RWPE2 (cell line): ENCODE measurements around the gene KCNQ2.

ENCODE experiments used
- ATAC-seq: fragments of 200-7000 bp; cut with Tn5 transposase; 3 replicates; pipeline ENCODE4 v1.9.1; 2021; ENCODE audit warnings: low read depth
- DNase-seq: peaks from one replicate; pipeline ENCODE4 v3.0.0-alpha.2; 2020; ENCODE audit warnings: low spot score
- H3K27ac ChIP-seq: fragments of 450-650 bp; 2 replicates; pipeline ENCODE4 v1.5.1; 2017; ENCODE audit warnings: mild to moderate bottlenecking; ENCODE audit not compliant: poor library complexity, severe bottlenecking
- H3K27me3 ChIP-seq: fragments of 250-450 bp; sonication (Bioruptor Pico); 2 replicates; pipeline ENCODE4 v1.5.1; 2021; ENCODE audit warnings: mild to moderate bottlenecking, moderate library complexity; ENCODE audit not compliant: insufficient read depth, poor library complexity, severe bottlenecking
- H3K36me3 ChIP-seq: fragments of 250-450 bp; sonication (Bioruptor Pico); 2 replicates; pipeline ENCODE4 v1.5.1; 2020; ENCODE audit warnings: low read depth, mild to moderate bottlenecking, moderate library complexity
- H3K4me1 ChIP-seq: fragments of 250-450 bp; sonication (Bioruptor Pico); 2 replicates; pipeline ENCODE4 v1.5.1; 2021; ENCODE audit warnings: mild to moderate bottlenecking, moderate library complexity; ENCODE audit not compliant: insufficient read depth, poor library complexity, severe bottlenecking
- H3K4me3 ChIP-seq: fragments of 250-450 bp; sonication (Bioruptor Pico); 2 replicates; pipeline ENCODE4 v1.5.1; 2021; ENCODE audit warnings: mild to moderate bottlenecking, moderate library complexity; ENCODE audit not compliant: severe bottlenecking
- H3K9me3 ChIP-seq: fragments of 250-450 bp; sonication (Bioruptor Pico); 2 replicates; pipeline ENCODE4 v1.5.1; 2021; ENCODE audit warnings: mild to moderate bottlenecking, moderate library complexity; ENCODE audit not compliant: severe bottlenecking
- TF ChIP-seq, protein P1 (sequence below): fragments of 450-650 bp; IDR thresholded peaks from one replicate; pipeline ENCODE4 v1.5.1; 2017; ENCODE audit warnings: mild to moderate bottlenecking, moderate library complexity; ENCODE audit not compliant: poor library complexity, severe bottlenecking

The KCNQ2 gene

DNA sequence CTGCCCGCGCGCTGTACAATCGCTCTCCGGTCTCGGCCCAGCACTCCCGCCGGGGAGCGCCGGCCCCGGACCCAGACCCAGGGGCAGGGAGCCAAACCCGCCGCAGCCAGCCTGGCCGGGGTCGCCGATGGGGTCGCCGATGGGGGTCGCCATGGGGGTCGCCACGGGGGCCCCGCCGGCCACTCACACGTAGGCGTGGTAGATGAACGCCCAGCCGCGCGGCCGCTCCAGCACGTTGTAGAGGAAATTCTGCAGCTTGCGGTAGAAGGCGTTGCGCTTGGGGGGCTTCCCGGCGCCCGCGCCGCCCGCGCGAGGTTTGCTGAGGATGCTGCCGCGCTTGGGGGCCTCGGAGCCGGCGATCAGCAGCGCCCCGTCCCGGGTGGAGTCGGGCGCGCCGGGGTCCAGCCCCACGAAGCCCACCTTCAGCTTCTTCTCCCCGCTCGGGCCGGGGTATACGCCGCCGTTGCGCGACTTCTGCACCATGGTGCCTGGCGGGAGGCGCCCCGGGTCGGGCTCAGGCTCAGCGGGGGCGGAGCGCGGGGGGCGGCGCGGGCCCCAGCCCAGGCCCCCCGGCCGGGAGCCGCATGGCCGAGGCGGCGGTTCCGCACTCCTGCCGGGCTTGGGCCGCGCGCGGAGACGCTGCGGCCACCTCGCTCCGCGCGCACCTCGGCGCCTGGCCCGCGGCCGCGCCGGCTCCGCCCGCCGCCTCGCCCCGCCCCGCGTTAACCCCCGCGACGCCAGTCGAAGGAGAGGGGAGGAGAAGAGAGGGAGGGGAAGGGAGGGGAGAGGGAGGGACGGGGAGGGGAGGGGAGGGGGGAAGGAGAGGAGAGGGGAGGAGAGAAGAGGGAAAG lies at the start of gene KCNQ2:
TSS of gene KCNQ2 (minus strand) at position 675 of the 851 bp plus-strand sequence. CDS start at position 483, 192 bp downstream.
- peak; percentile 86 for DNase-seq
- no peak for ATAC-seq
- Histone ChIP-seq H3K4me3 (peak within 1 kb of the TSS; percentile 10), H3K27me3 (peaks cover 82% of the 10 kb centered on the region), H3K27ac (no peak within 1 kb of the TSS), H3K4me1 (no peaks in the 10 kb centered on the region), H3K36me3 (no peaks in the 10 kb centered on the region), H3K9me3 (no peaks in the 10 kb centered on the region)
- TF ChIP-seq, protein P1, sequence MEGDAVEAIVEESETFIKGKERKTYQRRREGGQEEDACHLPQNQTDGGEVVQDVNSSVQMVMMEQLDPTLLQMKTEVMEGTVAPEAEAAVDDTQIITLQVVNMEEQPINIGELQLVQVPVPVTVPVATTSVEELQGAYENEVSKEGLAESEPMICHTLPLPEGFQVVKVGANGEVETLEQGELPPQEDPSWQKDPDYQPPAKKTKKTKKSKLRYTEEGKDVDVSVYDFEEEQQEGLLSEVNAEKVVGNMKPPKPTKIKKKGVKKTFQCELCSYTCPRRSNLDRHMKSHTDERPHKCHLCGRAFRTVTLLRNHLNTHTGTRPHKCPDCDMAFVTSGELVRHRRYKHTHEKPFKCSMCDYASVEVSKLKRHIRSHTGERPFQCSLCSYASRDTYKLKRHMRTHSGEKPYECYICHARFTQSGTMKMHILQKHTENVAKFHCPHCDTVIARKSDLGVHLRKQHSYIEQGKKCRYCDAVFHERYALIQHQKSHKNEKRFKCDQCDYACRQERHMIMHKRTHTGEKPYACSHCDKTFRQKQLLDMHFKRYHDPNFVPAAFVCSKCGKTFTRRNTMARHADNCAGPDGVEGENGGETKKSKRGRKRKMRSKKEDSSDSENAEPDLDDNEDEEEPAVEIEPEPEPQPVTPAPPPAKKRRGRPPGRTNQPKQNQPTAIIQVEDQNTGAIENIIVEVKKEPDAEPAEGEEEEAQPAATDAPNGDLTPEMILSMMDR, result no peak

DNA sequence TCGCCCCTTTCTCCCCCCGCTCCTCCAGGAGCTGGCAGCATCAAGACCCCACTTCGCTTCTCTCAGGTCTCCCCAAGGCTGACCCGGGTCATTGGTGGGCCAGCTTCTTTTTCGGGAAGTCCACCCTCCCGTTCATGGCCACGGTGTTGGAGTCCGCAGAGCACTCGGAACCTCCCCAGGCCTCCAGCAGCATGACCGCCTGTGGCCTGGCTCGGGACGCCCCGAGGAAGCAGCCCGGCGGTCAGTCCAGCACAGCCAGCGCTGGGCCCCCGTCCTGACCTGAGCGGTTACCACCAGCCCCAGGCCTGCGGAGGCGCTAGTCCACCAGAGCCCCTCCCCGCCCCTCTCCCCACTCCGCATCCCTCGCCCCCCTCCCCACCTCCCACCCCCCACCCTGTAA lies 49.1 kb upstream of the KCNQ2 start:
- Histone ChIP-seq H3K36me3 (peaks cover 29% of the 10 kb centered on the region), H3K9me3 (peaks cover 10% of the 10 kb centered on the region), H3K4me1 (peaks cover 5% of the 10 kb centered on the region), H3K27ac (peak overlapping the region; percentile 79), H3K27me3 (no peaks in the 10 kb centered on the region), H3K4me3 (peak overlapping the region; percentile 57)
- no peak for ATAC-seq
- peak; percentile 90 for DNase-seq
- TF ChIP-seq, protein P1, result no peak

DNA sequence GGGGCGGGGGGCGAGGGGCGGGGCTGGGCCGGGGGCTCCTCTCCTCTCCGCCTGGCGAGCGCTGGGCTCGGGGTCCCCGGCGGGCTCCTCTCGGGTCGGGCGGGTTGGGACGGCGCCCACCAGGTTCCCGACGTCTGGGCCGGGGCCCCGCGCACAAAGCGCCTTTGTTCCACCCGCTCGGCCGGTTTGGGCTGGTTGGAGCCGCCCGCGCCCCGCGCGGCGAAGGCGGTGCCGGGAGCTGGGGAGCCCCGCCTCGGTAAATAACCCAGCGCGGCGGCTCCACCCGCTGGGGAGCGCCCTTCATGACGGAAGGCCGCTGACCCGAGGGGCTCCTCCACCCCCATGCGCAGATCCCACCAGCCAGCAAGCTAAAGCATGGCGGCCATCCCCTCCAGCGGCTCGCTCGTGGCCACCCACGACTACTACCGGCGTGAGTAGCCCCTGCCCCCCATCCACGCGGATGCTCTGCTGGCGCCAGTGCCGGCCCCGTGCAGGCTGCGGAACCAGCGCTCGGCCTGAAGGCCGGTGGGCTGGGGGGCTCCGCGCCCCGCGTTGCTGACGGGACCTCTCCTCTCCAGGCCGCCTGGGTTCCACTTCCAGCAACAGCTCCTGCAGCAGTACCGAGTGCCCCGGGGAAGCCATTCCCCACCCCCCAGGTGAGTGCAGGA lies 48.6 kb upstream of the KCNQ2 start:
- Histone ChIP-seq H3K9me3 (peaks cover 10% of the 10 kb centered on the region), H3K4me3 (peak overlapping the region; percentile 57), H3K36me3 (peaks cover 29% of the 10 kb centered on the region), H3K27ac (peak overlapping the region; percentile 79), H3K4me1 (peaks cover 5% of the 10 kb centered on the region), H3K27me3 (no peaks in the 10 kb centered on the region)
- DNase-seq (peak; percentile 92), ATAC-seq (peak; percentile 49)
- TF ChIP-seq, protein P1, result peak; percentile 31

DNA sequence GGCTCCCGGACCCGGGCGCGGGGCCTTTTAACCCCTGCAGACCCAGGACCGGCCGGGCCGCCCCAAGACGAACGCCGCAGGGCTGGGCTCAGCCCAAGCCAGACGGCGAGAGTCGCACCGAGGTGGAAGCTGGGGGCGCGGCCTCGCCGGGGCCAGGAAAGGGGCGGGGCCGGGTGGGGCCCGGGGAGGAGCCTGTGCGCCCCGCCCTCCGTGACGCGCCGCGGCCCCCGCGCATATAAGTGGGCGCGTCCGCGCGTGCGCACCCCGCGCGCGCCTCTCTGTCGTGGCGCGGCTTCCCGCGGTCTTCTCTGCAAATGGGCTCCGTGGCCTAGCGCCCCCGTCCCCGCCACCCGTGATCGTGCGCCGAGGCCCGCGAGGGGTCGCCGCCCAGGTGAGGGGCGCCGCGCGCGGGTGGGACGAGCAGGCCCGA lies 48.1 kb upstream of the KCNQ2 start, which contains the start of gene PPDPF:
TSS of gene PPDPF (plus strand) at position 262 of the 430 bp plus-strand sequence. CDS start 544 bp downstream, outside the sequence.
- peak within 1 kb of the TSS; percentile 79 for H3K27ac ChIP-seq
- peaks cover 29% of the 10 kb centered on the region for H3K36me3 ChIP-seq
- TF ChIP-seq, protein P1, result no peak
- H3K9me3 ChIP-seq, result peaks cover 10% of the 10 kb centered on the region
- ATAC-seq (peak; percentile 65), DNase-seq (peak; percentile 94)
- peaks cover 5% of the 10 kb centered on the region for H3K4me1 ChIP-seq
- H3K27me3 ChIP-seq, result no peaks in the 10 kb centered on the region
- H3K4me3 ChIP-seq, result peak within 1 kb of the TSS; percentile 57
